ENCODE measurements around the gene ILF2. TPM values are rescaled to one million over a fixed set of nuclear protein-coding genes. Genes with fewer than 3 reads are reported as not detected.

ILF2 gene
- total and polyA plus RNA-seq, 2 of the 13 experiments (the other 11 are each of a cell fraction or from before 2014, with no cell fraction given), result 292 to 366 TPM

- TF ChIP-seq ZNF724P (CRISPR knock-in tag; IDR thresholded peaks at IDR 0.05; ENCODE audit: borderline replicate concordance) (0 out of 2 replicates have a peak, but pooled peaks have one; percentile 39), ZNF660 (CRISPR knock-in tag; IDR thresholded peaks at IDR 0.05; ENCODE audit: borderline replicate concordance, low read depth) (no peak), BRD4 (CRISPR knock-in tag; IDR thresholded peaks at IDR 0.05) (no peak), KDM5A (IDR thresholded peaks at IDR 0.05; ENCODE audit: borderline replicate concordance, low read length) (no peak), AKAP8 (CRISPR knock-in tag; IDR thresholded peaks at IDR 0.05) (0 out of 2 replicates have a peak, but pooled peaks have one; percentile 57), LCORL (IDR thresholded peaks at IDR 0.05) (no peak), LCORL (CRISPR knock-in tag; IDR thresholded peaks at IDR 0.05) (peak; percentile 95), TMF1 (CRISPR knock-in tag; IDR thresholded peaks at IDR 0.05; ENCODE audit: low read depth) (no peak), HNRNPK (IDR thresholded peaks at IDR 0.05; ENCODE audit: low read depth, low read length, poor library complexity, severe bottlenecking) (no peak), ZBTB7A (CRISPR knock-in tag; IDR thresholded peaks at IDR 0.05) (no peak; the same call in 1 of the 2 replicates), ZNF720 (CRISPR knock-in tag; IDR thresholded peaks at IDR 0.05) (no peak), ZNF296 (CRISPR knock-in tag; conservative IDR thresholded peaks at IDR 0.05) (no peak), CCDC6 (CRISPR knock-in tag; IDR thresholded peaks at IDR 0.05) (peak; percentile 66; the same call in 1 of the 2 replicates), ZNF597 (CRISPR knock-in tag; IDR thresholded peaks at IDR 0.05) (no peak), BCLAF1 (IDR thresholded peaks at IDR 0.05) (no peak), NCOA1 (CRISPR knock-in tag; IDR thresholded peaks at IDR 0.05) (no peak), WIZ (CRISPR knock-in tag; IDR thresholded peaks at IDR 0.05) (no peak), ZFP36 (IDR thresholded peaks at IDR 0.05; ENCODE audit: borderline replicate concordance, low read depth, low read length, partially characterized antibody) (no peak), REPIN1 (CRISPR knock-in tag; IDR thresholded peaks at IDR 0.05; ENCODE audit: borderline replicate concordance, low read depth) (no peak), ZNF766 (CRISPR knock-in tag; IDR thresholded peaks at IDR 0.05; ENCODE audit: borderline replicate concordance) (no peak; the same call in 1 of the 2 replicates), ZNF350 (CRISPR knock-in tag; IDR thresholded peaks at IDR 0.05; ENCODE audit: borderline replicate concordance, low read depth) (no peak), ASH2L (IDR thresholded peaks at IDR 0.05; ENCODE audit: insufficient read length, low read depth, low read length) (peak; percentile 57)
- TF ChIP-seq, protein P1, sequence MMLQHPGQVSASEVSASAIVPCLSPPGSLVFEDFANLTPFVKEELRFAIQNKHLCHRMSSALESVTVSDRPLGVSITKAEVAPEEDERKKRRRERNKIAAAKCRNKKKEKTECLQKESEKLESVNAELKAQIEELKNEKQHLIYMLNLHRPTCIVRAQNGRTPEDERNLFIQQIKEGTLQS (CRISPR knock-in tag; IDR thresholded peaks at IDR 0.05), result no peak
- TF ChIP-seq, protein P2, sequence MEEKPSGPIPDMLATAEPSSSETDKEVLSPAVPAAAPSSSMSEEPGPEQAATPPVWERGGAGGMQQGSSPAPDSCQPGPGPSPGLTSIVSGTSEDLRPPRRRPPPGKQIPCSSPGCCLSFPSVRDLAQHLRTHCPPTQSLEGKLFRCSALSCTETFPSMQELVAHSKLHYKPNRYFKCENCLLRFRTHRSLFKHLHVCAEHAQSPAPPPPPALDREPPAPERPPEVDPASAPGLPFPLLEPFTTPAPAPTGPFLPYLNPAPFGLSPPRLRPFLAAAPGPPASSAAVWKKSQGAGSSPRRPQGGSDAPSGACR (CRISPR knock-in tag; IDR thresholded peaks at IDR 0.05), result peak; percentile 56; the same call in 1 of the 2 replicates
- TF ChIP-seq, protein P3, sequence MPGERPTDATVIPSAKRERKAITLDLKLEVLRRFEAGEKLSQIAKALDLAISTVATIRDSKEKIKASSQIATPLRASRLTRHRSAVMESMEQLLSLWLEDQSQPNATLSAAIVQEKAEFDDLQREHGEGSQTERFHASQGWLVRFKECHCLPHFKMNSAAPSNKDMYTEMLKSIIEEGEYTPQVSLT (CRISPR knock-in tag; IDR thresholded peaks at IDR 0.05; ENCODE audit: borderline replicate concordance, low read depth), result no peak
Observed at GRCh38 chr1:153626904-153627714, 43.7 kb downstream of the ILF2 start, which contains the start of gene S100A13 (continued).
